HT-29 (cell line): ENCODE measurements around the gene HEY2. TPM values are rescaled to one million over a fixed set of nuclear protein-coding genes. Genes with fewer than 3 reads are reported as not detected.

Source experiments
- DNase-seq: peaks from one replicate; pipeline ENCODE4 v3.0.0-alpha.2; 2015; ENCODE audit warnings: low spot score
- total RNA-seq: library from RNA; depleted of rRNA; stranded (reverse); fragments of >200 nt; shearing (Covaris generic); gene quantifications from 2 replicates; pipeline ENCODE4 v1.2.3, GENCODE V29; 2014

HEY2 gene
- total RNA-seq, 1 experiment from 2014 or later, result 0.08 TPM

GRCh38 chr6:125743604-125744003, 5.8 kb upstream of the HEY2 start:
- no peak for DNase-seq

GRCh38 chr6:125745281-125746018, 4.0 kb upstream of the HEY2 start:
- no peak for DNase-seq

- no peak for DNase-seq
Observed at GRCh38 chr6:125746019-125746414, 3.4 kb upstream of the HEY2 start.

GRCh38 chr6:125746731-125747588, 2.5 kb upstream of the HEY2 start:
- DNase-seq, result peak; percentile 10

- DNase-seq, result no peak
Observed at GRCh38 chr6:125747589-125748405, 1.6 kb upstream of the HEY2 start.

- DNase-seq, result peak; percentile 22
Observed at GRCh38 chr6:125748406-125749172, 843 bp upstream of the HEY2 start.

DNA sequence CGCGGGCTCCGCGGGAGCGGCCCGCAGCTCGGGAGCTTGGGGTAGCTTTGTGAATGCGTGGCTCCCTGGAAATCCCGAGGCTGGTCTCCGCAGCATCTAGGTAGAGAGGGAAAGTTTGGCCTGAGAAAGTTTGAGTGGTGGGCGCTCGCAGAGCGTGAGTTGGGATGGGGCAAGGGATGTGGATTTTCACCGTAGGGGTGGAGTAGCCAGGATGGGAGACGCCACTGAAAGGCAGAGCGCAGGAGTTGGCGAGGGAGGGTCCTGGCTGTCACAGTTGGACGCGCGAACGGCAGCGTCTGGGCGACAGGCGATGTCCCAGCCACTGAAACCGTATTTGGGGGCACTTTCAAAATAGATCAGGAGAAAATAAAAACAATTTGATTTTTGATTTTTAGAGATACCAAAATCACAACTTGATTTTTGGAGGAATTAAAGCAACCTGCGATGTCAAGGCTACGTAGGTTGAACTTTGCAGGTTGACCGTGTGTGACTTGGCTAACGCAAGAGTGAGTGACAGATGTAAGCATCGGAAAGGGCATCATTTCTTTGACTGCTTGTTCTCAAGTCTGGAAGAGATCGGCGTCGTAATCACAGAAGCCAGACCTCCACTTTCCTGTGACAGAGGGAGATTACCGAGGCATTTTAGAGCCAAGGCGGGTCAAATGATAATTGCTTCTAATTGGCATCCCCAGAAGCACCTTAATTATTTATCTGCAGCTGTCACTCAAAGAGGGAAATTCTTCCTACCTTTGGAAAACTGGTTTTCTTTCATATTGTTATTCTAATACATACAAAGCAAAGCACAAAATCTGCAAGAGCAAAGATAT, 646 bp downstream of the HEY2 start:
- no peak for DNase-seq

DNA sequence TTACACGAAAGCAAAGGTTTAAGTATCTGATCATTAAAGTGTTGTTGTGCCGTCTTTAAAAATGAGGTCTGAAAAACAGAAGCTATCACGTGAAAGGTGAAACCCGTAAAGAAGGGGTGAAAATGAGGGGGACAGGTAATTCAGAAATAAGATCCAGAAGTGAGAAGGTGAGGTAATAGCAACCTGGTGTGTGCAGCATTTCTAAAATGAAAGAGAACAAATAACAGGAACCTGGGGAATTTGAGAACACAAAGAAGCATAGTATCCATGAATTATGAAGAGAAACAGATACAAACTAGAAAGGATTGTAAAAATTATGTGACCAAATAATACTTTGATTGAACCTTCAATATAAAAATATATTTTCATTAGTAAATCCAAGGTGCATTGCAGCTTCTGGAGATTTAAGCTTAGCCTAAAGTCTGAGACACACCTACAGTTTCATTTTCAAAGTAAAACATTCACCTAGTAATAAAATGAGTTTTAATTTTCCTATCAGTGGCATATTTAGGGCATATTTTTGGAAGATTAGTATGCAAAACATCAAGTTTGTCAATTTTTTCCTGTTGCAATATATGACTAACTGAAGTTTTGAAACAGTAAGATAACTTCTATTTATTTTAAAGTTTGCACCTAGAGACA, 1.4 kb downstream of the HEY2 start:
- no peak for DNase-seq

DNA sequence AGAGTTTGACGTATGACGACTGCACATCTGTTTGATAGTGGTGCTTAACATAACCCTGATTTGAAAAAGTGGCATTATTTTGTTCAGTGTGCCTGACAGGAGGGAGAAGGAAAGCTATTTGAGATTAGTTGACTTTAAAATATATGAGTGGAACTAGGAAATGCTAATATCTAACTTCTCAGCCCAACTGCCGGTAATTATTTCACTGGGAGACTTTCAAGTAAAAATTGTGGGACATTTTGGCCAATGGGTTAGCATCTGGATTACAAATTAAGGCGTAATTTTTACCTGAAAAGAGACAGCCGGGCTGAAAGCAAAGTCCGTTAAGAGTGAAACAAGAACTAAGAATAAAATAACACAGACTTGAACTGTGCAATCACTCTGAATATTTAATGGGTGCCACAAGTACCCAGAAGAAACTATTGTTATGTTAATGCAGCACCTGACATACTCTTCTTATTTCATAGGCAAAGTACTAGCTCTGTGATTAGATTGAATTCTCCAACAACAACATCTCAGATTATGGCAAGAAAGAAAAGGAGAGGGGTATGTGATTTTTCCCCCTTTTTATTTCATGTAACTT, 2.0 kb downstream of the HEY2 start:
- no peak for DNase-seq

GRCh38 chr6:125752773-125753172, 3.3 kb downstream of the HEY2 start:
- DNase-seq, result no peak

- DNase-seq, result peak; percentile 21
Observed at GRCh38 chr6:125753218-125753936, 3.9 kb downstream of the HEY2 start.

- DNase-seq, result no peak
Observed at GRCh38 chr6:125753937-125754259, 4.5 kb downstream of the HEY2 start.

- DNase-seq, result no peak
Observed at GRCh38 chr6:125754566-125754965, 5.1 kb downstream of the HEY2 start.

GRCh38 chr6:125759184-125759902, 9.9 kb downstream of the HEY2 start:
- DNase-seq, result no peak

- DNase-seq, result no peak
Observed at GRCh38 chr6:125759959-125760457, 10.6 kb downstream of the HEY2 start.

GRCh38 chr6:125764121-125764671, 14.8 kb downstream of the HEY2 start:
- no peak for DNase-seq

GRCh38 chr6:125765944-125766343, 16.5 kb downstream of the HEY2 start:
- DNase-seq, result no peak

DNA sequence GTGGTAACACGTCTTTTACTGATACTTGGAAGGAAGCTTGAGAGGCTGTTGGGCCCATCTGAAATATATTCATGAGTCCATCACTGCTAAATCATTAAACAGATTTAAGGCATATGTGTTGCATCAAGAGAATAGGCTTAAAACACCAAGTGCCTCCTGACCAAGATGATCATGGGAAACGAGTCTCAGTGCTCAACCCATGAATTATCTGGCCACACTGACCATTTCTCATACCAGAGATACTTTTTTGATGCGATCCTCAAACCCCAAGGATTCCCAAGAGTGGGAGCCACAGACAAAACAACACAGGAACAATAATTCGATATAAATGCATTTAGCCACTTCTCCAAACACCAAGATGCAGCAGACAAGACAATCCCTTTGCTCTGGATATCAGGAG, 17.2 kb downstream of the HEY2 start:
- DNase-seq, result no peak
